ENCODE measurements around the gene RAP1GAP. TPM values are rescaled to one million over a fixed set of nuclear protein-coding genes. Genes with fewer than 3 reads are reported as not detected.

Gene RAP1GAP
- total and polyA plus RNA-seq, 9 of the 15 experiments (the other 6 are each of a cell fraction or from before 2014, with no cell fraction given) = 0.29 to 30.2 (median 19.2) TPM

- peaks cover 19% of the 10 kb centered on the region; the same call in 2 of the 3 replicates for H3K36me3 ChIP-seq (ENCODE audit: control insufficient read depth, insufficient read depth, low read length)
- no TSS peak for BruUV-seq (replicated peaks)
- peaks cover 7% of the 10 kb centered on the region for H3K9me1 ChIP-seq (ENCODE audit: control insufficient read depth, insufficient read depth, low read length)
- FAIRE-seq (no peak), DNase-seq (ENCODE audit: extremely low read depth in 1 of 4, low spot score in 3 of 4) (no peak), ATAC-seq (no peak)
- H3K9ac ChIP-seq (ENCODE audit: insufficient read depth in 1 of 2, low read depth in 2 of 2, low read length in 2 of 2) = no peak overlapping the region
- H3K4me1 ChIP-seq (replicated peaks in 1 of 2; ENCODE audit: control insufficient read depth in 2 of 2, insufficient read depth in 2 of 2, low read length in 2 of 2) = peaks cover 26 to 45% of the 10 kb centered on the region in 2 experiments
- WGBS (ENCODE audit: insufficient coverage, low coverage, missing lambda C conversion rate) = 76% methylated on average over 10 of the region's 10 CpGs
- in situ Hi-C loops (cut with MboI) (no loop called here), intact Hi-C loops (cut with micrococcal nuclease) (no loop called here)
- H3K9me3 ChIP-seq (replicated peaks; ENCODE audit: control insufficient read depth, insufficient read depth, low read depth, low read length) = no peaks in the 10 kb centered on the region
- H2AFZ ChIP-seq (ENCODE audit: low read depth, low read length) = no peak overlapping the region
- 0 out of 3 replicates have a peak, but pooled peaks cover 2% of the 10 kb centered on the region for H3K79me2 ChIP-seq (ENCODE audit: control insufficient read depth, insufficient read depth, low read length)
- H4K20me1 ChIP-seq (replicated peaks; ENCODE audit: control insufficient read depth, insufficient read depth, low read length) = peaks cover 30% of the 10 kb centered on the region
- H3K27me3 ChIP-seq (ENCODE audit: control insufficient read depth in 2 of 2, insufficient read depth in 2 of 2, low read length in 2 of 2) = no peaks in the 10 kb centered on the region
- POLR2A ChIA-PET = interaction anchor here (0.6 to 1.4 kb wide), 3 partner anchors 9 to 15 kb away, joined by 3 read pairs; no protein-coding TSS in a partner anchor
- CTCF ChIA-PET (ENCODE audit: low intra/inter-chr PET ratio) = no interaction called here
- H3K4me3 ChIP-seq = no peak overlapping the region
- no peak overlapping the region for H3K4me2 ChIP-seq (ENCODE audit: insufficient read depth, low read length)
- no peak overlapping the region for H3K27ac ChIP-seq (ENCODE audit: extremely low read depth, low read depth, low read length)
- TF ChIP-seq TGIF2 (CRISPR knock-in tag; IDR thresholded peaks at IDR 0.05) = no peak
- TF ChIP-seq CLOCK (CRISPR knock-in tag; IDR thresholded peaks at IDR 0.05; ENCODE audit: borderline replicate concordance) = no peak
- TF ChIP-seq ZNF764 (CRISPR knock-in tag; IDR thresholded peaks at IDR 0.05; ENCODE audit: low read depth) = no peak
- no peak for TF ChIP-seq BRF2 (IDR thresholded peaks at IDR 0.05; ENCODE audit: borderline replicate concordance, insufficient read depth, insufficient read length)
- no peak for TF ChIP-seq NUFIP1 (IDR thresholded peaks at IDR 0.05; ENCODE audit: partially characterized antibody)
- no peak for TF ChIP-seq HMGXB4 (CRISPR knock-in tag; IDR thresholded peaks at IDR 0.05)
- TF ChIP-seq XRCC5 (IDR thresholded peaks at IDR 0.05; ENCODE audit: low read depth, low read length) = no peak
- no peak for TF ChIP-seq SAP30 (IDR thresholded peaks at IDR 0.05; ENCODE audit: borderline replicate concordance, insufficient read depth, low read depth, low read length, poor library complexity, severe bottlenecking)
- no peak for TF ChIP-seq ZNF146 (CRISPR knock-in tag; IDR thresholded peaks at IDR 0.05; ENCODE audit: unreplicated experiment)
- no peak for TF ChIP-seq AFF4 (CRISPR knock-in tag; IDR thresholded peaks at IDR 0.05)
These were observed 24.8 kb downstream of the RAP1GAP start for GRCh38 chr1:21644348-21644747.

All from K562 (cell line).